GM19043 (cell line): Measurements from ENCODE around the gene MTREX.

Source experiments
- ATAC-seq: cut with Tn5 transposase; IDR thresholded peaks from one replicate; pipeline ENCODE4 v1.9.1; 2021; ENCODE audit warnings: low read depth; ENCODE audit not compliant: unreplicated experiment

Gene MTREX

GRCh38 chr5:55372130-55372925 lies 64.5 kb downstream of the MTREX start:
- ATAC-seq: no peak

- no peak for ATAC-seq
Observed at GRCh38 chr5:55377810-55378209, 70.0 kb downstream of the MTREX start.

- ATAC-seq: no peak
Observed at GRCh38 chr5:55383254-55383653, 75.5 kb downstream of the MTREX start.

GRCh38 chr5:55384072-55384471 lies 76.3 kb downstream of the MTREX start:
- ATAC-seq: no peak

GRCh38 chr5:55385227-55385626 lies 77.4 kb downstream of the MTREX start:
- no peak for ATAC-seq

- ATAC-seq: no peak
Observed at GRCh38 chr5:55385846-55386245, 78.1 kb downstream of the MTREX start.

- ATAC-seq: no peak
Observed at GRCh38 chr5:55386356-55386755, 78.6 kb downstream of the MTREX start.

GRCh38 chr5:55387865-55388264 lies 80.1 kb downstream of the MTREX start:
- no peak for ATAC-seq

GRCh38 chr5:55391707-55392106 lies 83.9 kb downstream of the MTREX start:
- ATAC-seq: no peak

- ATAC-seq: no peak
Observed at GRCh38 chr5:55392669-55393068, 84.9 kb downstream of the MTREX start.

- ATAC-seq: no peak
Observed at GRCh38 chr5:55393501-55394175, 85.8 kb downstream of the MTREX start.

- ATAC-seq: no peak
Observed at GRCh38 chr5:55402199-55402598, 94.4 kb downstream of the MTREX start.

GRCh38 chr5:55406292-55406691 lies 98.5 kb downstream of the MTREX start:
- no peak for ATAC-seq

GRCh38 chr5:55407059-55407684 lies 99.4 kb downstream of the MTREX start:
- ATAC-seq: no peak

GRCh38 chr5:55407984-55408383 lies 100.2 kb downstream of the MTREX start:
- ATAC-seq: no peak

- ATAC-seq: no peak
Observed at GRCh38 chr5:55409775-55410174, 102.0 kb downstream of the MTREX start.

- ATAC-seq: no peak
Observed at GRCh38 chr5:55410845-55411244, 103.1 kb downstream of the MTREX start.

GRCh38 chr5:55411876-55412275 lies 104.1 kb downstream of the MTREX start:
- no peak for ATAC-seq

- no peak for ATAC-seq
Observed at GRCh38 chr5:55413644-55414043, 105.9 kb downstream of the MTREX start.

- ATAC-seq: no peak
Observed at GRCh38 chr5:55415071-55415470, 107.3 kb downstream of the MTREX start.

GRCh38 chr5:55416306-55416705 lies 108.5 kb downstream of the MTREX start:
- no peak for ATAC-seq
